Breast epithelium (tissue), 4 donors: ENCODE measurements around the gene LRCOL1. TPM values are rescaled to one million over a fixed set of nuclear protein-coding genes. Genes with fewer than 3 reads are reported as not detected.

Experiments
- DNase-seq, 2 donors: peaks; one replicate each; pipeline ENCODE4 v3.0.0-alpha.2; 2019; ENCODE audit warnings: low spot score in 2 of 2
- H3K27ac ChIP-seq, 2 donors: fragments of 200-600 bp; sonication (generic) in 1 of 2; one replicate each; pipeline ENCODE4 v1.5.1; 2016 to 2019; ENCODE audit warnings: mild to moderate bottlenecking in 1 of 2
- H3K27me3 ChIP-seq, 2 donors: fragments of 200-600 bp; sonication (generic) in 1 of 2; one replicate each; pipeline versions ENCODE4 v1.5.1 to v1.6.0; 2017 to 2019; ENCODE audit warnings: control low read depth in 1 of 2, mild to moderate bottlenecking in 1 of 2
- H3K36me3 ChIP-seq: fragments of 200-600 bp; one replicate; pipeline ENCODE4 v1.5.1; 2019
- H3K4me1 ChIP-seq, 2 donors: fragments of 200-600 bp; sonication (generic); one replicate each; pipeline ENCODE4 v1.5.1; 2016 to 2019; ENCODE audit warnings: control low read depth in 1 of 2
- H3K4me3 ChIP-seq, 3 donors: fragments of 200-600 bp; sonication (generic); 1 replicate in 2 of 3; 2 replicates in 1 of 3; pipeline ENCODE4 v1.5.1; 2016 to 2019; ENCODE audit warnings: mild to moderate bottlenecking in 3 of 3, moderate library complexity in 2 of 3
- H3K9me3 ChIP-seq, 2 donors: fragments of 200-600 bp; sonication (generic) in 1 of 2; one replicate each; pipeline ENCODE4 v1.5.1; 2016 to 2019; ENCODE audit warnings: control low read depth in 1 of 2
- CTCF ChIP-seq, 3 donors: fragments of 450-650 bp; IDR thresholded peaks; one replicate each; pipeline ENCODE4 v1.5.1; 2016 to 2017; ENCODE audit warnings: antibody characterized with exemption in 3 of 3, mild to moderate bottlenecking in 3 of 3, moderate library complexity in 3 of 3
- POLR2A ChIP-seq: fragments of 450-650 bp; IDR thresholded peaks from one replicate; pipeline ENCODE4 v1.6.1; 2016; ENCODE audit warnings: antibody characterized with exemption, mild to moderate bottlenecking, moderate library complexity
- POLR2AphosphoS5 ChIP-seq, 3 donors: sonication (generic); formaldehyde crosslinking; IDR thresholded peaks; one replicate each; pipeline ENCODE4 v1.6.1; 2017; ENCODE audit warnings: antibody characterized with exemption in 3 of 3
- intact Hi-C: fragments of 100-400 bp; cut with DNase I; formaldehyde crosslinking; loops from one replicate; pipeline ENCODE4 v1.15.1; 2023; ENCODE audit warnings: low total_unique reads
- total RNA-seq, 3 donors: library from RNA; depleted of rRNA; stranded (reverse); fragments of >200 nt; gene quantifications; one replicate each; pipeline ENCODE4 v1.1.0, GENCODE V29; 2016

LRCOL1 gene
- total RNA-seq, 3 donors from 2014 or later = 0.59 TPM; not detected in 2

GRCh38 chr12:132597333-132598316 lies 12.8 kb downstream of the LRCOL1 start:
- H3K9me3 ChIP-seq = no peaks in the 10 kb centered on the region
- no peak for DNase-seq
- H3K36me3 ChIP-seq = no peaks in the 10 kb centered on the region
- peak overlapping the region in 2 of 3 donors; percentile 52 to 54 for H3K4me3 ChIP-seq
- peaks cover 0 to 10% of the 10 kb centered on the region in 2 donors for H3K4me1 ChIP-seq
- H3K27me3 ChIP-seq = peaks cover 0 to 5% of the 10 kb centered on the region in 2 donors
- H3K27ac ChIP-seq = no peak overlapping the region
- intact Hi-C loops = no loop called here
- no peak for TF ChIP-seq CTCF (IDR thresholded peaks at IDR 0.05)

- H3K27me3 ChIP-seq = peaks cover 0 to under 1% of the 10 kb centered on the region in 2 donors
- no peak overlapping the region for H3K27ac ChIP-seq
- H3K9me3 ChIP-seq = no peaks in the 10 kb centered on the region
These were observed 14.4 kb downstream of the LRCOL1 start for GRCh38 chr12:132596016-132596415.

GRCh38 chr12:132595183-132595582 lies 15.2 kb downstream of the LRCOL1 start:
- no peaks in the 10 kb centered on the region for H3K27me3 ChIP-seq
- no peak for TF ChIP-seq CTCF (IDR thresholded peaks at IDR 0.05)
- TF ChIP-seq POLR2A = no peak
- TF ChIP-seq POLR2AphosphoS5 (IDR thresholded peaks at IDR 0.05) = no peak
- intact Hi-C loops = no loop called here

More at GRCh38 chr12:132596016-132596415, 14.4 kb downstream of the LRCOL1 start:
- intact Hi-C loops = no loop called here
- TF ChIP-seq CTCF (IDR thresholded peaks at IDR 0.05) (no peak), POLR2AphosphoS5 (IDR thresholded peaks at IDR 0.05) (no peak), POLR2A (no peak)
- Histone ChIP-seq H3K36me3 (no peaks in the 10 kb centered on the region), H3K4me1 (peaks cover 0 to 6% of the 10 kb centered on the region in 2 donors), H3K4me3 (no peak overlapping the region)
- DNase-seq = no peak

GRCh38 chr12:132593938-132594358 lies 16.4 kb downstream of the LRCOL1 start:
- peak; percentile 96 for DNase-seq
- intact Hi-C loops = no loop called here
- Histone ChIP-seq H3K36me3 (no peaks in the 10 kb centered on the region), H3K4me1 (peaks cover 0 to 3% of the 10 kb centered on the region in 2 donors), H3K27me3 (no peaks in the 10 kb centered on the region), H3K9me3 (no peaks in the 10 kb centered on the region), H3K27ac (no peak overlapping the region), H3K4me3 (peak overlapping the region in 2 of 3 donors; percentile 38 to 58)
- TF ChIP-seq POLR2A = no peak
- TF ChIP-seq CTCF (IDR thresholded peaks at IDR 0.05) = no peak
- TF ChIP-seq POLR2AphosphoS5 (IDR thresholded peaks at IDR 0.05) = no peak

More at GRCh38 chr12:132595183-132595582, 15.2 kb downstream of the LRCOL1 start:
- H3K4me3 ChIP-seq = no peak overlapping the region
- H3K27ac ChIP-seq = no peak overlapping the region
- no peaks in the 10 kb centered on the region for H3K36me3 ChIP-seq
- H3K9me3 ChIP-seq = no peaks in the 10 kb centered on the region
- H3K4me1 ChIP-seq = peaks cover 0 to 3% of the 10 kb centered on the region in 2 donors
- DNase-seq = no peak

- no peak for DNase-seq
- intact Hi-C loops = no loop called here
- no peaks in the 10 kb centered on the region for H3K9me3 ChIP-seq
- TF ChIP-seq POLR2A (no peak), POLR2AphosphoS5 (IDR thresholded peaks at IDR 0.05) (no peak), CTCF (IDR thresholded peaks at IDR 0.05) (no peak)
- no peaks in the 10 kb centered on the region for H3K36me3 ChIP-seq
- H3K4me1 ChIP-seq = peaks cover 0 to 3% of the 10 kb centered on the region in 2 donors
- H3K4me3 ChIP-seq = peak overlapping the region in 2 of 3 donors; percentile 38 to 58
- H3K27ac ChIP-seq = no peak overlapping the region
- no peaks in the 10 kb centered on the region for H3K27me3 ChIP-seq
These were observed 16.9 kb downstream of the LRCOL1 start for GRCh38 chr12:132593521-132593920.
